Inflammatory macrophage (primary cell): ENCODE results near the gene STN1.

Experiments
- DNase-seq, 2 donors: peaks; one replicate each; pipeline ENCODE4 v3.0.0-alpha.2; 2020 to 2022

The STN1 gene

GRCh38 chr10:103893817-103894216 lies 24.2 kb downstream of the STN1 start:
- no peak for DNase-seq

DNA sequence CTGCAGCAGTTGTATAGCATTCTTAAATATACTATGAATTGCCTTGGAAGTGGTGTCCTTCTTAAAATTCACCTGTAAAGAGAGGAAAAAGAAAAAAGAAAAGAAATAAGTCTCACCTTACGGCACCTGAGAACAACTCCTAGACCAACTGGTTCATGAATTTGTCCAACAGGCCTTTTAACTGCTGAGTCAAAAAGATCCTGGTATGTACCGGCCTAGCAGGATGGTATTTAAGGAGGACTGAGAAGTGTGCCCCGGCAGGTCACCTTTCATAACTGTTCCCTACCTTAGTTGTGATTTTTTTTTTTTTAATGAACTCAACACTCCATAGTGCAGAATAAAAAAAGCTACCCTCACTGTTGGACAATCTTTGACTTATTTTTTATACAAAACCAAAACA lies 25.8 kb downstream of the STN1 start:
- DNase-seq = no peak

GRCh38 chr10:103890688-103891087 lies 27.3 kb downstream of the STN1 start:
- DNase-seq = no peak

DNA sequence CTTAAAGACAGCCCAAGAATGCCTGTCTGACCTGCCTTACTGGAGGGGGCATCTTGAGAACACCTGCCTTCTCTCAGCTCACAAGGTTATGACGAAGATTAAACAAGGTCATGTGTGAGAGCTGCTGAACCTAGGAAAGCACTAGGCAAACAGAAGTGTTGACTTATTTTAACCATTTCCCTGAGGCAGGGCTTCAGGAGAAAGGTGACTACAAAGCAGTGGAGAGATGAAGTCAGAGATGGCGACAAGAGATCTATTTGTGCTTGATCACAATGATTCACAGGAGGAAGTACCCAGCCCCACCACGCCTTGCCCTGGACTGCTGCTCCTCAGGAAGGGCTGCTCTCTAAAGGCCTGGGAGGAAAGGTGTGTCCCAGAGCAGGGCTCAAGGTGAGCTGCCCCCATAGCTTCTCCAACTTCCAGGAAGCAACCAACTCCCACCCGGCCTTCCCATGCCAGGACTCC lies 27.8 kb downstream of the STN1 start:
- peak; percentile 31 to 48 for DNase-seq

GRCh38 chr10:103889121-103889720 lies 28.8 kb downstream of the STN1 start:
- DNase-seq = no peak

- peak; percentile 55 to 76 for DNase-seq
Measured at GRCh38 chr10:103888113-103888841, 29.7 kb downstream of the STN1 start.

DNA sequence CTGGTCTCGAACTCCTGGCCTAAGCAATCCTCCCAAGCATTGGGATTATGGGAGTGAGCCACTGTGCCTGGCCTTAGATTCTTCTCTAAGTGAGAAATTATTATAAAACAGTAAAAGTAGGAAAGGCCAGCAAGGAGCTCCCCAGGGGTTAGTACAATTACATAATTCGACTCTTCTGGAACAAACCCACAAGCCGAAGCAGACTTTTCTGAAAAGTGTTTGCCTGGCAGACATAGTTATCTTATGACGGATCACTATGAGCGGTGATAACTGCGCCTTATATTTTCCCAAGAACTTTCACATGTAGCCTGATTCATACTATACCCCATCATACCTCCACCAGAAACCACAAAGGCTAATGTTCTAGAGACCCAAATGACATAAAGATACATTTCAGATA lies 32.4 kb downstream of the STN1 start:
- DNase-seq = no peak

DNA sequence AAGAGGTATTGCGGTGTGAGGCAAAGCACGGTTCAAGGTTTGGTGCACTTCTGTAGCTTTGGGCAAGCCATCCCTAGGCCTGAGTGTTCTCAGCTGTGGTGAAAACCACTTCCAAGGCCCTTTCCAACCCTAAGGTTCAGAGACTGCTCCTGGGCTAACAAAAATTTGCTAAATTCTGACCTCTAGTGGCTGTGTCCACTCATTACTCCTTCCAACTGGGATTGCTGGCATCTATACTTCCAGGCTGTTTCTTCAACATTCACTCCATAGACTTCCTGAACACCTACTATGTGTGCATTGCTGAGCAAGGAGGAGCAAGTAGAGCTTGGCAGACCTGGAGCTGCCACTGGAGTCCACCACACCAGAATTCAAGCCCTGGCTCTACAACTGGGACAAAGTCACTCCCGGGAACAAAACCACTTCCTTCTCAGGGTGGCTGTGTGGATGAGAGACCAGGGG lies 33.3 kb downstream of the STN1 start:
- DNase-seq = peak; percentile 51 to 63

DNA sequence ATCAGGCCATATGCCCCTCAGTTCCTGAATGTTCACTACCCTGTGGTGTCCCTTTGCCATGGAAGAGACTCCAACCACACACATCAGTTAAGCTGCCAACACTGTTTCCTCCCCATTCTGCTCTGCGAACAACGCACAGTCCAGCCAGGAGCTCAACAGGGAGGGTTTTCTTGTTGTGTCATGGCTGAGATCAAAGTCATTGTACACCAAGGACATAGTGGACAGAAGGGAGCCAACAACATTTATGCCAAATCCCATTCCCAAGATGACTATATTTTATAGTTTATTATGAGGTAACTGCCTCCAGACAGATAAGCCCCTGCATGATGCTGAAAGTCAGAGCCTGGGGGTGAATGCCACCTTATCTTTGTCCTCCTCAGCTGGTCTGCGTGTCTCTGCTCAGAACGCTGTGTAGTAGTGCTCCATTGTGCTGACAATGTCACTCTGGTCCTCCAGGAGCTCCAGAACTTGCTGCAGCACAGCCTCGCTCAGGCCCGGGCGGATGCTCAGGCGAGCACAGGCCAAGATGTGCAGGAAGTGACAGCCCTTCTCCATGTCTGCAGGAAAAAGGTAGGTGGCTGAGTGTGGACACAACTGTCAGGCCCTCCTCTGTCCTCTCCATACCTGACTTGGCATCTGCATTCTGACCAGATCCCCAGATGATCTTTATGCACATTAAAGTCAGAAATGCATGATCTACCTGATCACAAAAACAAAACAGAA lies 35.5 kb downstream of the STN1 start:
- no peak for DNase-seq

DNA sequence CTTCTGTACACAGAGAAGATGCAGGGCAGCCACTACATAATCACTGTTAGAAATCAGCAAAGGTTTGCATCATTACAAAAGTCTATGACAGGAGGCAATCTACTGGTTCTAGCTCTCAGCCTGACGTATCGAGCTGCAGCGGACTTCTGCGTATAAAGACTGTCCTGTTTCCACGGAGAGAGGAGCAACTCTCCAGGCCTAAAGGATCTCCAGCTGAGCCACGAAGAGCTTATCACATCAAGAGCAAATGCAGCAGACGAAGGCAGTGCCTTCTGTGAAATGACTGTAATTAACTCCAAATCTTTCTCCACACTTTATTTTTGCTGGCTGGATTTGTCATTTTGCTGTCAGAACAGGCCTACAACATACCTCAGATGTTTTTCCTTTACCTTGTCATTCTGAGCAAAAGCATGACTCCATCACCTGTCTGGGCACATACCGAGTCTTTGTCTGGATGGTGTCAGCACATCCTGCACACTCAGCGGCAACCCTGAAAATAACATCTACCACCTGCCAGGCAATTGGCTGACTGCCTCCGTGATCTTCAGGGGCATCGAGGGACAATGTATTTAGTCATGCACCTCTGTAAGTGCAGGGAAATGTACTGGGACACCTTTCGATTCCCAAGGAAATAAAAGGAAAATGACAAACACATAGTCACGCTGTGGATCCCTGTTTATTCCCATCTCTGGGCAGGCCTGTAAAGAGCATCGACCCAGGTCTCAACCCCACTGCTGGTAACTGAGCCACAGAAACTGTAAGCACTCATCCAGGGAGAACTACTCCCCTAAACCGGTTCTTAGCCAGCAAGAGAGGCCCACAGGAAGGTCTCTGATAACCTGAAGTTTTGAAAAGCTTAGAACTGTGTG lies 36.3 kb downstream of the STN1 start:
- DNase-seq = no peak

GRCh38 chr10:103879831-103880230 lies 38.2 kb downstream of the STN1 start:
- DNase-seq = no peak

- no peak for DNase-seq
Measured at GRCh38 chr10:103879409-103879808, 38.6 kb downstream of the STN1 start.

- DNase-seq = no peak
Measured at GRCh38 chr10:103877861-103878260, 40.1 kb downstream of the STN1 start.

DNA sequence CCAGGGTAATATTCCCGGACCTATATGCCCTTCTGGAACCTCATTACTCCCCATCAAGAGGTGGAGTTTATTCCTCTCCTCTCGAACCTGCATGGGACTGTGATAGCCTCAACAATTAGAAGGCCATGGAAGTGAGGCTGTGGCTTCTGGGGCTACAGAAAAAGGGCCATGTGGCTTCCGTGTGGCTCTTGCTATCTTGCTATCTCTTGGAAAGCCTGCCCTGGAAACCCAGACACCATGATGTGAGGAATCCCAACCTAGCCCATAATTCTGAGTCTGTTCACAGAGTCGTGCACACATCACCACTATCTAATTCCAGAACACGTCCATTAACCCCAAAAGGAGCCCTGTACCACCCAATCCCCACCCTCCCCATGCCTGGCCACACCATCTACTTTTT lies 41.8 kb downstream of the STN1 start:
- DNase-seq = no peak

DNA sequence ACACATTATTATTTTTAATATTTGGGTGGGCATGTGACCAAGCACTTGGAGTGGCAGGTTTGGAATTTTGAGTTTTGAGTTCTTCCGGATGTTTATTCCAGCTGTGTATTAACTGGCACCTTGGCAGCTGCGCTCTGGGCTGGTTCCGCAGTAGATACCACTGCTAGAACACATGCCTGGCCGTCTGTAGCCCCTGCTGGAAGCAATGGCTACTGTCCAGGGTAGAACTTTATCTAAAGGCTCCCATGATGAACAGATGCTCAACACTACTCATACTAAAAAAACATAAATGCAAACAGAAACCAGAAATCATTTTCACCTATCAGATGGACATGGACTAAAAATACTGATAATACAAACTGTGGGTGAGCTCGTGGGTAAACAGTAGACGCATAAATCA lies 43.3 kb downstream of the STN1 start:
- DNase-seq = no peak

DNA sequence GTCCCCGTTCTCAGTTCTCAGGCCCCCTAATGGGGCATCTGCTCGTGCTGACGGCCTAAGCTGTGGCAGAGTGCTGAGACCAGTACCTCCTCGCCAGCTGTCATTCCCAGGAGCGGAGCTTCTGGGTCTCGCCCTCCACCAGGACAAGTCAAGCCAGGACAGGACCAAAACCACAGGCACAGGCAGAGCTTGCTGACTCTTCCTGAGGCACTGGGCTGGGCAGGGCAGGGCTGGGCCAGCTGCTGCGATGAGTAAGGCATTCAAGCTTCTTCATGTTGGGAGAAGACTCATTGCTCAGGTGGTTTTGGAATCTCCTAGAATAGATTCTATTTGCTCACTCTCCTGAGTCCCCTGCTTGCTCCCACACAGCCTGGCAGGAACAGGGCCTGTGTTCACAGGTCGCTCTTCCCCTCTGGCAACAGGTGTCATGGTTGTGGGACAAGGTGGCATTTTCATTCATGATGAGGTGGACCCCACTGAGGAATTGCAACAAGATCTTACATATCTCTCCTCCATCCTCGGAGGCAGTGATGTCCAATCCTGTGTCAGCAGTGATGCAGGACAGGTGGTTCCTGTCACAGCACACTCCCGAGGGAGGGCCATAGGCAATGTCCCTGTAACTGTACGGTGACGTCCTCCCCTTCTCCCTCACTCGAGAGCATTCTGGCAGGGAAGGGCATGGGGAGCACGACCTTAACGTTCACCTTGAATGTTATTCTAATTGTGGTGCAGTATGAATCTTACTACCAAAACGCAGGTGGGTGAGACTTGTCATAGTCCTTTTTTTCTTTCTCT lies 45.6 kb downstream of the STN1 start:
- DNase-seq = no peak

DNA sequence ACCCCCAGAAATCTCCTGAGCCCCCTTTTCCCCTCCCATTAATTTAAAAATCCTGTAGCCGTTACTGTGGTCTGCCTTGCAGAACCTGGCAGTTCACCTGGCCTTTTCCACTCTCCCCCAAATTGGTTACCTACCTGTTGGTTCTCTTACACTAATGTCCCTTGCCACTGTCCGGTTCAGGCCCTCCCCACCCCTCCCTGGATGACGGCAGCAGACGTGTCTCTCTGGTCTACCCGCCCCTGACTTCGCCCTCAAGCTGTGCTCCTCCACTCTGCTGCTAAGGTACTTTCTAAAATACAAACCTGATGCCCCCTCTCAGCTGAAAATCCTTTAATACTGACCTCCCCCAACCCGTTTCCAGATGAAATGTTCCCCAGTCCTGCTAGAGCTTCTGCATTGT lies 47.0 kb downstream of the STN1 start:
- no peak for DNase-seq

- no peak for DNase-seq
Measured at GRCh38 chr10:103870516-103870915, 47.5 kb downstream of the STN1 start.

- DNase-seq = no peak
Measured at GRCh38 chr10:103869336-103869735, 48.6 kb downstream of the STN1 start.

DNA sequence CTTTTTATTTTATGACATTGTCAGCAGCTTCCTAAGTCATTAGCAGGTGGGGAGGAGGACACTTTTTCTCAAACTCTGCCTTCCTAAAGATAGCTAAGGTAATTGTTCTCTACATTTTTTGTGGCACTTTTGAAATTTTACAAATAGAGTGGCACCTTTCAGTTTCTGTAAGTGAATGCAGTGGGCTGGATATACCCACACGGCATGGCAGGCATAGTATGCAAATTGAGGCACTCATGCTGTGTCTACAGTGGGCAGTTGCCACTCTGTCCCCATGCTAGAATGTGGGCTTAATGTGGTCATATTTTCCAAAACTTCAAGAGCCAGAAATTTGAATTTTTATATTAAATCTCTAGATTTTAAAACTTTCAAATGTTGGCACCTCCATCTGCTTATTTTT lies 49.8 kb downstream of the STN1 start:
- no peak for DNase-seq

GRCh38 chr10:103861505-103861904 lies 56.5 kb downstream of the STN1 start:
- DNase-seq = no peak
